Loucy (cell line): ENCODE measurements around the gene TMED5.

Experiments
- H2AFZ ChIP-seq: fragments of 200-600 bp; sonication (generic); 2 replicates; pipeline ENCODE4 v1.6.0; 2016; ENCODE audit warnings: antibody characterized with exemption, mild to moderate bottlenecking, low read length, moderate library complexity
- H3F3A ChIP-seq: fragments of 200-600 bp; 2 replicates; pipeline ENCODE4 v1.6.0; 2016; ENCODE audit warnings: antibody characterized with exemption, low read depth, mild to moderate bottlenecking
- H3K27me3 ChIP-seq: fragments of 200-600 bp; sonication (generic); 2 replicates; pipeline ENCODE4 v1.6.1; 2014; ENCODE audit warnings: low read length, mild to moderate bottlenecking; ENCODE audit not compliant: insufficient read depth, poor library complexity, severe bottlenecking
- H3K36me3 ChIP-seq: fragments of 200-600 bp; sonication (generic); 2 replicates; pipeline ENCODE4 v1.6.1; 2016; ENCODE audit warnings: low read length; ENCODE audit not compliant: insufficient read depth
- H3K4me1 ChIP-seq: fragments of 200-600 bp; sonication (generic); 2 replicates; pipeline ENCODE4 v1.5.1; 2014; ENCODE audit warnings: low read length, mild to moderate bottlenecking; ENCODE audit not compliant: insufficient read depth, poor library complexity, severe bottlenecking
- H3K4me2 ChIP-seq: fragments of 200-600 bp; sonication (generic); 2 replicates; pipeline ENCODE4 v1.6.0; 2014; ENCODE audit warnings: antibody characterized with exemption, low read length, low read depth, mild to moderate bottlenecking; ENCODE audit not compliant: poor library complexity, severe bottlenecking
- H3K4me3 ChIP-seq: fragments of 200-600 bp; sonication (generic); 2 replicates; pipeline ENCODE4 v1.5.1; 2014; ENCODE audit warnings: low read length, mild to moderate bottlenecking, mixed read lengths; ENCODE audit not compliant: poor library complexity, severe bottlenecking
- H3K79me2 ChIP-seq: fragments of 200-600 bp; sonication (generic); 2 replicates; pipeline ENCODE4 v1.6.1; 2014; ENCODE audit warnings: low read length; ENCODE audit not compliant: insufficient read depth
- H3K9ac ChIP-seq: fragments of 200-600 bp; sonication (generic); 2 replicates; pipeline ENCODE4 v1.6.0; 2014; ENCODE audit warnings: mild to moderate bottlenecking, low read depth, low read length, moderate library complexity; ENCODE audit not compliant: poor library complexity, severe bottlenecking
- H3K9me2 ChIP-seq: fragments of 200-600 bp; sonication (generic); replicated peaks from 2 replicates; pipeline ENCODE4 v1.6.1; 2016; ENCODE audit warnings: low read depth, low read length, mixed read lengths
- H3K9me3 ChIP-seq: fragments of 200-600 bp; sonication (generic); 2 replicates; pipeline ENCODE4 v1.6.1; 2014; ENCODE audit warnings: mild to moderate bottlenecking, antibody characterized with exemption, low read length, low read depth; ENCODE audit not compliant: insufficient read depth
- H4K20me1 ChIP-seq: fragments of 200-600 bp; sonication (generic); 2 replicates; pipeline ENCODE4 v1.6.0; 2014; ENCODE audit warnings: antibody characterized with exemption, low read length, mild to moderate bottlenecking; ENCODE audit not compliant: insufficient read depth, poor library complexity, severe bottlenecking
- EZH2phosphoT487 ChIP-seq: fragments of 200-600 bp; IDR thresholded peaks from 2 replicates; pipeline ENCODE4 v1.6.1; 2018; ENCODE audit warnings: antibody characterized with exemption, mild to moderate bottlenecking, moderate library complexity, borderline replicate concordance
- TF ChIP-seq, protein P1 (sequence below): fragments of 200-600 bp; sonication (generic); conservative IDR thresholded peaks from 2 replicates; pipeline ENCODE4 v1.5.1; 2014; ENCODE audit warnings: mild to moderate bottlenecking, antibody characterized with exemption, low read length

The TMED5 gene

DNA sequence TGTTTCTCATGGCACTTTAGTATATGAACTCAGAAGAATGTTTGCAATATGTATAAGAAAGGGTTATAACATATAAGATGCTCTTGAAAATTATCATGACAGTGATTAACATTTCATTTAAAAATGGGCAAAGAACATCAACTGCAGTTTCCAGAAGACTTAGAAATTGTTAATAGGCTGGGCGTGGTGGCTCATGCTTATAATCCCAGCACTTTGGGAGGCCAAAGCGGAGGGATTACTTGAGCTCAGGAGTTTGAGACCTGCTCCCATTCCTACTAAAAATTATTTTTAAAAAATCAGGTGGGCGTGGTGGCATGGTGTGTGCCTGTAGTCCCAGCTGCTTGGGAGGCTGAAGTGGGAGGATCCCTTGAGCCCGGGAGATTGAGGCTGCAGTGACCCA lies 78.1 kb downstream of the TMED5 start:
- Histone ChIP-seq H3K27me3 (no peaks in the 10 kb centered on the region), H3K4me3 (no peak overlapping the region), H3F3A (no peaks in the 10 kb centered on the region), H3K9me2 (no peaks in the 10 kb centered on the region), H3K9me3 (0 out of 2 replicates have a peak, but pooled peaks cover 3% of the 10 kb centered on the region), H4K20me1 (peaks cover 94% of the 10 kb centered on the region), H3K36me3 (peaks cover 56% of the 10 kb centered on the region), H2AFZ (no peak overlapping the region), H3K4me1 (no peaks in the 10 kb centered on the region), H3K9ac (no peak overlapping the region), H3K4me2 (no peak overlapping the region), H3K79me2 (peaks cover 100% of the 10 kb centered on the region)
- TF ChIP-seq, protein P1, sequence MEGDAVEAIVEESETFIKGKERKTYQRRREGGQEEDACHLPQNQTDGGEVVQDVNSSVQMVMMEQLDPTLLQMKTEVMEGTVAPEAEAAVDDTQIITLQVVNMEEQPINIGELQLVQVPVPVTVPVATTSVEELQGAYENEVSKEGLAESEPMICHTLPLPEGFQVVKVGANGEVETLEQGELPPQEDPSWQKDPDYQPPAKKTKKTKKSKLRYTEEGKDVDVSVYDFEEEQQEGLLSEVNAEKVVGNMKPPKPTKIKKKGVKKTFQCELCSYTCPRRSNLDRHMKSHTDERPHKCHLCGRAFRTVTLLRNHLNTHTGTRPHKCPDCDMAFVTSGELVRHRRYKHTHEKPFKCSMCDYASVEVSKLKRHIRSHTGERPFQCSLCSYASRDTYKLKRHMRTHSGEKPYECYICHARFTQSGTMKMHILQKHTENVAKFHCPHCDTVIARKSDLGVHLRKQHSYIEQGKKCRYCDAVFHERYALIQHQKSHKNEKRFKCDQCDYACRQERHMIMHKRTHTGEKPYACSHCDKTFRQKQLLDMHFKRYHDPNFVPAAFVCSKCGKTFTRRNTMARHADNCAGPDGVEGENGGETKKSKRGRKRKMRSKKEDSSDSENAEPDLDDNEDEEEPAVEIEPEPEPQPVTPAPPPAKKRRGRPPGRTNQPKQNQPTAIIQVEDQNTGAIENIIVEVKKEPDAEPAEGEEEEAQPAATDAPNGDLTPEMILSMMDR: no peak
- TF ChIP-seq EZH2phosphoT487: no peak
